Hepatocyte (in vitro differentiated cells): ENCODE results near the gene CHEK2. TPM values are rescaled to one million over a fixed set of nuclear protein-coding genes. Genes with fewer than 3 reads are reported as not detected.

Source experiments
- DNase-seq: peaks from one replicate; pipeline ENCODE4 v3.0.0-alpha.2; 2016; ENCODE audit warnings: low spot score
- H2AFZ ChIP-seq: fragments of 200-600 bp; sonication (generic); 2 replicates; pipeline ENCODE4 v1.6.0; 2016; ENCODE audit warnings: antibody characterized with exemption, mild to moderate bottlenecking
- H3K27ac ChIP-seq: fragments of 200-600 bp; sonication (generic); 2 replicates; pipeline ENCODE4 v1.5.1; 2016; ENCODE audit warnings: mild to moderate bottlenecking
- H3K27me3 ChIP-seq: fragments of 200-600 bp; sonication (generic); 2 replicates; pipeline ENCODE4 v1.6.1; 2016
- H3K36me3 ChIP-seq: fragments of 200-600 bp; sonication (generic); replicated peaks from 2 replicates; pipeline ENCODE4 v1.5.1; 2016; ENCODE audit warnings: low read depth; ENCODE audit not compliant: insufficient read depth
- H3K4me1 ChIP-seq: fragments of 200-600 bp; sonication (generic); 2 replicates; pipeline ENCODE4 v1.5.1; 2016; ENCODE audit warnings: mild to moderate bottlenecking, moderate library complexity; ENCODE audit not compliant: insufficient read depth
- H3K4me2 ChIP-seq: fragments of 200-600 bp; sonication (generic); 2 replicates; pipeline ENCODE4 v1.6.0; 2016
- H3K4me3 ChIP-seq: fragments of 200-600 bp; sonication (generic); 2 replicates; pipeline ENCODE4 v1.5.1; 2016; ENCODE audit warnings: mild to moderate bottlenecking
- H3K79me2 ChIP-seq: fragments of 200-600 bp; sonication (generic); 2 replicates; pipeline ENCODE4 v1.6.0; 2017; ENCODE audit warnings: mild to moderate bottlenecking
- H3K9me2 ChIP-seq: fragments of 200-600 bp; sonication (generic); replicated peaks from 2 replicates; pipeline ENCODE4 v1.6.0; 2017; ENCODE audit warnings: mild to moderate bottlenecking; ENCODE audit not compliant: insufficient read depth
- H3K9me3 ChIP-seq: fragments of 200-600 bp; sonication (generic); 2 replicates; pipeline ENCODE4 v1.5.1; 2016; ENCODE audit warnings: low read depth, mild to moderate bottlenecking
- H4K20me1 ChIP-seq: fragments of 200-600 bp; sonication (generic); 2 replicates; pipeline ENCODE4 v1.6.0; 2016; ENCODE audit warnings: mild to moderate bottlenecking; ENCODE audit not compliant: insufficient read depth, poor library complexity, severe bottlenecking
- EZH2 ChIP-seq: fragments of 200-600 bp; sonication (generic); IDR thresholded peaks from 2 replicates; pipeline ENCODE4 v1.6.1; 2016; ENCODE audit warnings: antibody characterized with exemption, mild to moderate bottlenecking, borderline replicate concordance
- EZH2phosphoT487 ChIP-seq: fragments of 200-600 bp; sonication (generic); IDR thresholded peaks from one replicate; pipeline ENCODE4 v1.6.1; 2018; ENCODE audit warnings: antibody characterized with exemption, mild to moderate bottlenecking, low read depth, moderate library complexity; ENCODE audit not compliant: unreplicated experiment, severe bottlenecking
- WGBS: methylation state at CpG from one replicate; pipeline ENCODE4 v1.1.6; 2016; ENCODE audit warnings: low lambda C conversion rate; ENCODE audit errors: missing lambda C conversion rate; 5-methylcytosine and 5-hydroxymethylcytosine counted together
- polyA plus RNA-seq: library from polyadenylated mRNA; unstranded; fragments of >200 nt; fragmentation: Nextera tagmentation; extraction: Ambion mirVana; gene quantifications from 2 replicates; pipeline ENCODE4 v1.2.1, GENCODE V29; 2016
- small RNA-seq: library from RNA; depleted of rRNA; stranded (forward); fragments of <200 nt; gene quantifications from one replicate; pipeline ENCODE3, GENCODE V24; 2014
- total RNA-seq: library from RNA; depleted of rRNA; stranded (reverse); fragments of >200 nt; gene quantifications from 2 replicates; pipeline ENCODE4 v1.2.3, GENCODE V29; 2014
- TF ChIP-seq, protein P1 (sequence below): fragments of 200-600 bp; sonication (generic); IDR thresholded peaks from 2 replicates; pipeline ENCODE4 v1.5.1; 2016; ENCODE audit warnings: antibody characterized with exemption, mild to moderate bottlenecking; ENCODE audit not compliant: poor library complexity

CHEK2 gene
- total and polyA plus RNA-seq, 2 experiments from 2014 or later, result 17.1 to 25.9 TPM

DNA sequence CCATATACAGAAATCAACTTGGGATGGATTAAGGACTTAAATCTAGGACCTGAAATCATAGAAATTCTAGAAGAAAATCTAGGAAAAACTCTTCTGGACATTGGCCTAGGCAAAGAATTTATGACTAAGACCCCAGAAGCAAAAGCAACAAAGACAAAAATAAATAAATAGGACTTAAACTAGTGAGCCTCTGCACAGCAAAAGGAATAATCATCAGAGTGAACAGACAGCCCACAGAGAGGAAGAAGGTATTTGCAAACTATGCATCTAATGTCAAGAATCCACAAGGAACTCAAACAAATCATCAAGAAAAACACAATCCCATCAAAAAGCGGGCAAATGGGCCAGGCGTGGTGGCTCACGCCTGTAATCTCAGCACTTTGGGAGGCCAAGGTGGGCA is 94.4 kb downstream of the CHEK2 start:
- no peak overlapping the region for H3K4me3 ChIP-seq
- H3K79me2 ChIP-seq, result peaks cover 3% of the 10 kb centered on the region
- no peak for DNase-seq
- no peaks in the 10 kb centered on the region for H3K9me2 ChIP-seq
- H3K9me3 ChIP-seq, result no peaks in the 10 kb centered on the region
- H3K4me2 ChIP-seq, result no peak overlapping the region
- no peaks in the 10 kb centered on the region for H3K27me3 ChIP-seq
- H4K20me1 ChIP-seq, result no peaks in the 10 kb centered on the region
- no peaks in the 10 kb centered on the region for H3K36me3 ChIP-seq
- WGBS, result 95% methylated on average over 3 of the region's 3 CpGs
- H3K4me1 ChIP-seq, result no peaks in the 10 kb centered on the region
- TF ChIP-seq EZH2phosphoT487, result no peak
- TF ChIP-seq, protein P1, sequence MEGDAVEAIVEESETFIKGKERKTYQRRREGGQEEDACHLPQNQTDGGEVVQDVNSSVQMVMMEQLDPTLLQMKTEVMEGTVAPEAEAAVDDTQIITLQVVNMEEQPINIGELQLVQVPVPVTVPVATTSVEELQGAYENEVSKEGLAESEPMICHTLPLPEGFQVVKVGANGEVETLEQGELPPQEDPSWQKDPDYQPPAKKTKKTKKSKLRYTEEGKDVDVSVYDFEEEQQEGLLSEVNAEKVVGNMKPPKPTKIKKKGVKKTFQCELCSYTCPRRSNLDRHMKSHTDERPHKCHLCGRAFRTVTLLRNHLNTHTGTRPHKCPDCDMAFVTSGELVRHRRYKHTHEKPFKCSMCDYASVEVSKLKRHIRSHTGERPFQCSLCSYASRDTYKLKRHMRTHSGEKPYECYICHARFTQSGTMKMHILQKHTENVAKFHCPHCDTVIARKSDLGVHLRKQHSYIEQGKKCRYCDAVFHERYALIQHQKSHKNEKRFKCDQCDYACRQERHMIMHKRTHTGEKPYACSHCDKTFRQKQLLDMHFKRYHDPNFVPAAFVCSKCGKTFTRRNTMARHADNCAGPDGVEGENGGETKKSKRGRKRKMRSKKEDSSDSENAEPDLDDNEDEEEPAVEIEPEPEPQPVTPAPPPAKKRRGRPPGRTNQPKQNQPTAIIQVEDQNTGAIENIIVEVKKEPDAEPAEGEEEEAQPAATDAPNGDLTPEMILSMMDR, result no peak
- TF ChIP-seq EZH2, result no peak
- H3K27ac ChIP-seq, result no peak overlapping the region
- H2AFZ ChIP-seq, result no peak overlapping the region

GRCh38 chr22:28639321-28639720 is 102.3 kb downstream of the CHEK2 start:
- 98% methylated on average over 2 of the region's 2 CpGs for WGBS
- Histone ChIP-seq H3K4me1 (no peaks in the 10 kb centered on the region), H3K4me3 (no peak overlapping the region), H2AFZ (no peak overlapping the region), H3K9me3 (no peaks in the 10 kb centered on the region), H3K27me3 (no peaks in the 10 kb centered on the region), H3K4me2 (no peak overlapping the region), H3K36me3 (no peaks in the 10 kb centered on the region), H4K20me1 (no peaks in the 10 kb centered on the region), H3K79me2 (peaks cover 18% of the 10 kb centered on the region), H3K9me2 (no peaks in the 10 kb centered on the region), H3K27ac (no peak overlapping the region)
- no peak for DNase-seq
- TF ChIP-seq, protein P1, result no peak
- no peak for TF ChIP-seq EZH2phosphoT487

Small RNA genes lying within 50 kb of the gene (small RNA-seq; reads per million reads assigned to genes)
- gene RN7SL162P, result not detected

Other genes with a start within 250 kb of the CHEK2 start
- 30.4 and 45.7 TPM in 2 replicates for gene TTC28, start 62.0 kb downstream of the CHEK2 start, total RNA-seq
- 13.9 and 14.7 TPM in 2 replicates for gene TTC28, start 62.0 kb downstream of the CHEK2 start, polyA plus RNA-seq
- 18.9 and 30.8 TPM in 2 replicates for gene HSCB, start 219 bp upstream of the CHEK2 start, total RNA-seq
- 20.6 and 22.6 TPM in 2 replicates for gene HSCB, start 219 bp upstream of the CHEK2 start, polyA plus RNA-seq
- 40.5 and 41.7 TPM in 2 replicates for gene CCDC117, start 30.9 kb upstream of the CHEK2 start, total RNA-seq
- gene CCDC117, start 30.9 kb upstream of the CHEK2 start, polyA plus RNA-seq, result 16.5 and 17.1 TPM in 2 replicates
- gene XBP1, start 58.7 kb upstream of the CHEK2 start, total RNA-seq, result 376 and 397 TPM in 2 replicates
- 330 and 351 TPM in 2 replicates for gene XBP1, start 58.7 kb upstream of the CHEK2 start, polyA plus RNA-seq
- gene ZNRF3, start 141.8 kb upstream of the CHEK2 start, total RNA-seq, result 7.9 and 8.9 TPM in 2 replicates
- 12.8 and 14.7 TPM in 2 replicates for gene ZNRF3, start 141.8 kb upstream of the CHEK2 start, polyA plus RNA-seq